H1 (cell line): Measurements from ENCODE around the gene MYRIP. TPM values are rescaled to one million over a fixed set of nuclear protein-coding genes. Genes with fewer than 3 reads are reported as not detected.

ENCODE experiments used
- CTCF ChIA-PET: fragments of 300-600 bp; sonication (Branson Sonifier 250); formaldehyde crosslinking; loops from one replicate; lab custom pipeline; 2021; ENCODE audit not compliant: partially characterized antibody; lab: Charles Lee
- POLR2A ChIA-PET: fragments of 300-600 bp; sonication (Branson Sonifier 250); formaldehyde crosslinking; loops from one replicate; lab custom pipeline; 2021; ENCODE audit warnings: inconsistent platforms; ENCODE audit not compliant: partially characterized antibody; lab: Charles Lee
- DNase-seq, 2 experiments: peaks; one replicate each; pipeline versions ENCODE4 v3.0.0 to v3.0.0-alpha.2; 2010 to 2022; ENCODE audit warnings: low spot score in 2 of 2, low read depth in 1 of 2, mixed read lengths in 1 of 2
- FAIRE-seq: peaks from 2 replicates; lab custom pipeline; 2011; peaks lifted over from hg19 to GRCh38; lab: Jason Lieb, UNC
- H2AFZ ChIP-seq: 2 replicates; pipeline ENCODE4 v1.8.1; 2012; ENCODE audit warnings: low read length, inconsistent platforms
- H2AK5ac ChIP-seq: 2 replicates; pipeline ENCODE4 v1.6.1; 2013; ENCODE audit warnings: low read depth, low read length
- H2BK120ac ChIP-seq: replicated peaks from 2 replicates; pipeline ENCODE3; 2013; ENCODE audit warnings: low read depth, low read length, inconsistent platforms
- H2BK12ac ChIP-seq: 2 replicates; pipeline ENCODE4 v1.6.1; 2013; ENCODE audit warnings: low read depth, low read length
- H2BK15ac ChIP-seq: 2 replicates; pipeline ENCODE4 v1.6.1; 2013; ENCODE audit warnings: low read length
- H2BK20ac ChIP-seq: 2 replicates; pipeline ENCODE4 v1.6.1; 2013; ENCODE audit warnings: low read length
- H2BK5ac ChIP-seq: 2 replicates; pipeline ENCODE4 v1.6.1; 2013; ENCODE audit warnings: low read depth, low read length
- H3K14ac ChIP-seq: 2 replicates; pipeline ENCODE4 v1.6.1; 2013; ENCODE audit warnings: inconsistent platforms; ENCODE audit not compliant: insufficient read length
- H3K18ac ChIP-seq: 2 replicates; pipeline ENCODE4 v1.6.1; 2013; ENCODE audit warnings: low read length; ENCODE audit errors: extremely low read depth
- H3K23ac ChIP-seq: 2 replicates; pipeline ENCODE4 v1.6.1; 2013; ENCODE audit warnings: inconsistent platforms; ENCODE audit not compliant: insufficient read length
- H3K23me2 ChIP-seq: 2 replicates; pipeline ENCODE4 v1.6.1; 2013; ENCODE audit warnings: low read depth, low read length
- H3K27ac ChIP-seq: 2 replicates; pipeline ENCODE4 v1.6.1; 2011; ENCODE audit warnings: low read depth, low read length, inconsistent platforms
- H3K27me3 ChIP-seq, 4 experiments: replicated peaks in 1 of 4; 1 replicate in 1 of 4; 2 replicates in 3 of 4; pipeline versions ENCODE4 v1.6.1 to v1.8.1; 2011 to 2013; ENCODE audit warnings: low read length in 3 of 4, mild to moderate bottlenecking in 3 of 4, inconsistent platforms in 2 of 4, mixed read lengths in 2 of 4, moderate library complexity in 1 of 4; ENCODE audit not compliant: control insufficient read depth in 3 of 4, insufficient read depth in 3 of 4; ENCODE audit errors: extremely low read depth in 1 of 4
- H3K36me3 ChIP-seq, 4 experiments: 2 replicates each; pipeline versions ENCODE4 v1.6.1 to v1.8.1; 2011 to 2013; ENCODE audit warnings: mild to moderate bottlenecking in 4 of 4, low read length in 3 of 4, moderate library complexity in 2 of 4, control low read depth in 1 of 4, inconsistent platforms in 1 of 4; ENCODE audit not compliant: insufficient read depth in 4 of 4, control insufficient read depth in 2 of 4
- H3K4ac ChIP-seq: replicated peaks from 2 replicates; pipeline ENCODE3; 2013; ENCODE audit warnings: low read length, low read depth, mixed read lengths, inconsistent platforms; ENCODE audit not compliant: insufficient read length
- H3K4me1 ChIP-seq, 4 experiments: replicated peaks in 1 of 4; 1 replicate in 1 of 4; 2 replicates in 3 of 4; pipeline versions ENCODE4 v1.6.1 to v1.8.1; 2011 to 2013; ENCODE audit warnings: low read length in 3 of 4, inconsistent platforms in 2 of 4, mixed read lengths in 1 of 4; ENCODE audit not compliant: insufficient read depth in 4 of 4, control insufficient read depth in 3 of 4
- H3K4me2 ChIP-seq, 2 experiments: 2 replicates each; pipeline versions ENCODE4 v1.6.1 to v1.8.1; 2011 to 2013; ENCODE audit warnings: low read depth in 2 of 2, low read length in 2 of 2, control low read depth in 1 of 2, inconsistent platforms in 1 of 2, mild to moderate bottlenecking in 1 of 2; ENCODE audit not compliant: insufficient read depth in 1 of 2
- H3K4me3 ChIP-seq, 4 experiments: fragments of 200-600, 300-600 bp in 1 of 4; sonication (generic), shearing (Covaris generic), sonication (Bioruptor Twin) in 1 of 4; 2 replicates each; pipeline versions ENCODE4 v1.5.1 to v1.8.1; 2011 to 2016; ENCODE audit warnings: low read length in 4 of 4, low read depth in 3 of 4, control low read depth in 2 of 4, inconsistent platforms in 2 of 4, mild to moderate bottlenecking in 2 of 4, mixed read lengths in 1 of 4, moderate library complexity in 1 of 4; ENCODE audit not compliant: insufficient read depth in 2 of 4; ENCODE audit errors: extremely low read depth in 1 of 4
- H3K56ac ChIP-seq: replicated peaks from 2 replicates; pipeline ENCODE3; 2013; ENCODE audit warnings: low read depth, mild to moderate bottlenecking, mixed read lengths, low read length, inconsistent platforms; ENCODE audit not compliant: insufficient read length
- H3K79me1 ChIP-seq: 2 replicates; pipeline ENCODE4 v1.6.1; 2013; ENCODE audit warnings: low read depth, low read length, control low read depth
- H3K79me2 ChIP-seq, 2 experiments: 2 replicates each; pipeline versions ENCODE4 v1.6.1 to v1.8.1; 2012 to 2013; ENCODE audit warnings: low read length in 2 of 2, mild to moderate bottlenecking in 2 of 2, inconsistent platforms in 1 of 2; ENCODE audit not compliant: insufficient read depth in 2 of 2, control insufficient read depth in 1 of 2
- H3K9ac ChIP-seq, 4 experiments: replicated peaks in 1 of 4; 1 replicate in 1 of 4; 2 replicates in 3 of 4; pipeline versions ENCODE4 v1.6.1 to v1.8.1; 2011 to 2013; ENCODE audit warnings: low read depth in 3 of 4, low read length in 3 of 4, control low read depth in 2 of 4, mild to moderate bottlenecking in 2 of 4, moderate library complexity in 2 of 4, inconsistent platforms in 1 of 4; ENCODE audit errors: extremely low read depth in 1 of 4
- H3K9me3 ChIP-seq, 2 experiments: 2 replicates each; pipeline versions ENCODE4 v1.6.1 to v1.8.1; 2012 to 2013; ENCODE audit warnings: mild to moderate bottlenecking in 2 of 2, moderate library complexity in 2 of 2, control low read depth in 1 of 2, inconsistent platforms in 1 of 2, low read depth in 1 of 2, low read length in 1 of 2, mixed read lengths in 1 of 2; ENCODE audit not compliant: insufficient read depth in 2 of 2
- H4K20me1 ChIP-seq, 2 experiments: replicated peaks in 1 of 2; 2 replicates each; pipeline versions ENCODE3 to v1.8.1; 2011 to 2013; ENCODE audit warnings: inconsistent platforms in 2 of 2, low read length in 2 of 2, mild to moderate bottlenecking in 1 of 2; ENCODE audit not compliant: insufficient read depth in 2 of 2, control insufficient read depth in 1 of 2
- H4K5ac ChIP-seq: 2 replicates; pipeline ENCODE4 v1.6.1; 2013; ENCODE audit warnings: low read length, low read depth, mixed read lengths, inconsistent platforms; ENCODE audit not compliant: insufficient read length
- H4K8ac ChIP-seq: 2 replicates; pipeline ENCODE4 v1.8.0; 2013; ENCODE audit warnings: mild to moderate bottlenecking, moderate library complexity, low read length, inconsistent platforms; ENCODE audit not compliant: insufficient read depth; ENCODE audit errors: extremely low read depth
- H4K91ac ChIP-seq: replicated peaks from 2 replicates; pipeline ENCODE3; 2013; ENCODE audit warnings: low read length, mixed read lengths, inconsistent platforms; ENCODE audit not compliant: insufficient read length
- ATF3 ChIP-seq: IDR thresholded peaks from 2 replicates; pipeline ENCODE4 v1.6.1; 2011; ENCODE audit warnings: low read depth, mild to moderate bottlenecking, low read length; ENCODE audit not compliant: insufficient read depth
- CHD1 ChIP-seq: IDR thresholded peaks from 2 replicates; pipeline ENCODE4 v1.6.1; 2012; ENCODE audit warnings: low read depth, low read length, improper control_type of control experiment
- CREB1 ChIP-seq: IDR thresholded peaks from 2 replicates; pipeline ENCODE4 v1.6.1; 2012; ENCODE audit warnings: inconsistent platforms
- HDAC6 ChIP-seq: IDR thresholded peaks from one replicate; pipeline ENCODE4 v1.7.1; 2012; ENCODE audit warnings: low read depth, mild to moderate bottlenecking, inconsistent platforms, low read length, moderate library complexity
- KDM4A ChIP-seq: IDR thresholded peaks from one replicate; pipeline ENCODE4 v1.7.1; 2012; ENCODE audit warnings: low read depth, mild to moderate bottlenecking, moderate library complexity, low read length, inconsistent platforms; ENCODE audit not compliant: severe bottlenecking
- MAX ChIP-seq: IDR thresholded peaks from 2 replicates; pipeline ENCODE4 v1.6.1; 2012; ENCODE audit warnings: inconsistent platforms
- NANOG ChIP-seq: IDR thresholded peaks from 2 replicates; pipeline ENCODE4 v1.6.1; 2011; ENCODE audit warnings: low read length, low read depth, mild to moderate bottlenecking, inconsistent platforms; ENCODE audit not compliant: insufficient read depth, poor library complexity, severe bottlenecking
- NRF1 ChIP-seq: IDR thresholded peaks from 2 replicates; pipeline ENCODE4 v1.6.1; 2011; ENCODE audit warnings: mild to moderate bottlenecking, low read depth, low read length, improper control_type of control experiment
- POLR2A ChIP-seq, 2 experiments: IDR thresholded peaks; 1 replicate in 1 of 2; 2 replicates in 1 of 2; pipeline ENCODE4 v1.6.1; 2011; ENCODE audit warnings: low read depth in 2 of 2, low read length in 2 of 2, mild to moderate bottlenecking in 2 of 2; ENCODE audit errors: control extremely low read depth in 1 of 2
- RAD21 ChIP-seq, 2 experiments: IDR thresholded peaks in 1 of 2; conservative IDR thresholded peaks in 1 of 2; 2 replicates each; pipeline ENCODE4 v1.6.1; 2011; ENCODE audit warnings: low read depth in 2 of 2, low read length in 2 of 2, improper control_type of control experiment in 1 of 2, inconsistent platforms in 1 of 2, mild to moderate bottlenecking in 1 of 2, moderate library complexity in 1 of 2
- RXRA ChIP-seq: IDR thresholded peaks from 2 replicates; pipeline ENCODE4 v1.6.1; 2011; ENCODE audit warnings: low read depth, mild to moderate bottlenecking, low read length, moderate library complexity; ENCODE audit not compliant: insufficient read depth
- SAP30 ChIP-seq: fragments of 300-600 bp; sonication (generic); IDR thresholded peaks from 2 replicates; pipeline ENCODE4 v1.7.1; 2012; ENCODE audit warnings: low read length, moderate library complexity, mild to moderate bottlenecking, inconsistent platforms; ENCODE audit not compliant: insufficient read depth, insufficient replicate concordance
- SIRT6 ChIP-seq: IDR thresholded peaks from one replicate; pipeline ENCODE4 v1.7.1; 2012; ENCODE audit warnings: low read length, inconsistent platforms
- TAF1 ChIP-seq: IDR thresholded peaks from 2 replicates; pipeline ENCODE4 v1.6.1; 2011; ENCODE audit warnings: mild to moderate bottlenecking, low read depth, low read length
- YY1 ChIP-seq: IDR thresholded peaks from 2 replicates; pipeline ENCODE4 v1.6.1; 2011; ENCODE audit warnings: low read depth, mild to moderate bottlenecking, low read length
- WGBS, 2 experiments: shearing (Covaris generic) in 1 of 2; methylation state at CpG; one replicate each; pipeline versions ENCODE4 v1.1.6 to v1.1.7; 2013 to 2015; ENCODE audit warnings: low lambda C conversion rate in 2 of 2, mixed read lengths in 2 of 2, inconsistent platforms in 1 of 2, low coverage in 1 of 2, missing lambda C conversion rate in 1 of 2; ENCODE audit not compliant: insufficient replicate concordance in 2 of 2, insufficient coverage in 1 of 2, insufficient read length in 1 of 2; ENCODE audit errors: extremely low coverage in 1 of 2, missing lambda C conversion rate in 1 of 2; 5-methylcytosine and 5-hydroxymethylcytosine counted together
- polyA plus RNA-seq, 7 experiments: library from polyadenylated mRNA; depleted of rRNA in 3 of 7; stranded (reverse) in 5 of 7; unstranded in 2 of 7; fragments of >200 nt in 5 of 7; fragments of 200-250 nt in 2 of 7; gene quantifications; 1 replicate in 5 of 7; 2 replicates in 1 of 7; 4 replicates in 1 of 7; pipeline versions ENCODE4 v1.2.1 to v1.2.3, GENCODE V29; 2011 to 2013; ENCODE audit warnings: missing spikeins in 2 of 7, mixed read lengths in 2 of 7
- total RNA-seq: library from RNA; stranded (reverse); fragmentation: NEBNext Ultra II Directional; extraction: Animal tissue kit (Norgen Biotek cat#: 25700); gene quantifications from 2 replicates; pipeline ENCODE4 v1.2.1, GENCODE V29; 2021

MYRIP gene
- total and polyA plus RNA-seq, 2 of the 8 experiments (the other 6 are each of a cell fraction or from before 2014, with no cell fraction given): 0.54 to 4.3 TPM

- no peak for DNase-seq
- H3K9me3 ChIP-seq: no peaks in the 10 kb centered on the region
- H3K23me2 ChIP-seq: no peaks in the 10 kb centered on the region
- H2BK15ac ChIP-seq: no peak overlapping the region
- no peak overlapping the region for H3K18ac ChIP-seq
- peaks cover 0 to 2% of the 10 kb centered on the region in 2 experiments for H4K20me1 ChIP-seq
- ChIA-PET POLR2A (no interaction called here), CTCF (no interaction called here)
- H2BK20ac ChIP-seq: no peak overlapping the region
- H3K9ac ChIP-seq: no peak overlapping the region
- H3K4me2 ChIP-seq: no peak overlapping the region
- H2AFZ ChIP-seq: no peak overlapping the region
- no peak overlapping the region for H2BK120ac ChIP-seq
- no peaks in the 10 kb centered on the region for H3K36me3 ChIP-seq
- H3K4ac ChIP-seq: no peak overlapping the region
- no peak overlapping the region for H2AK5ac ChIP-seq
- no peak overlapping the region for H2BK5ac ChIP-seq
- 86% methylated on average over 4 of the region's 4 CpGs; no CpG with 5 or more reads in 1 of the 2 experiments for WGBS, 2 experiments
- no peak overlapping the region for H4K91ac ChIP-seq
- no peaks in the 10 kb centered on the region for H3K27me3 ChIP-seq
- no peak overlapping the region for H2BK12ac ChIP-seq
- no peak overlapping the region for H3K14ac ChIP-seq
- no peak overlapping the region for H3K23ac ChIP-seq
- no peak for TF ChIP-seq POLR2A (IDR thresholded peaks at IDR 0.05; ENCODE audit: control extremely low read depth in 1 of 2, low read depth in 2 of 2, low read length in 2 of 2)
- no peak for TF ChIP-seq YY1
- no peak for TF ChIP-seq CREB1
- TF ChIP-seq TAF1: no peak
- no peak for TF ChIP-seq SIRT6
- TF ChIP-seq RXRA: no peak
- no peak for TF ChIP-seq ATF3
- no peak for TF ChIP-seq NRF1
- TF ChIP-seq CHD1: no peak
- TF ChIP-seq MAX: no peak
- TF ChIP-seq NANOG: no peak
- TF ChIP-seq HDAC6: no peak
- no peak for TF ChIP-seq RAD21 (IDR thresholded peaks at IDR 0.05 in 1 of 2, conservative IDR thresholded peaks at IDR 0.05 in 1 of 2; ENCODE audit: low read depth in 2 of 2, low read length in 2 of 2)
- no peak for TF ChIP-seq KDM4A
- TF ChIP-seq SAP30: no peak
- TF ChIP-seq, all 59 proteins: peak for 0
- FAIRE-seq: no peak
- no peak overlapping the region for H4K8ac ChIP-seq
- H3K56ac ChIP-seq: no peak overlapping the region
- no peak overlapping the region for H3K27ac ChIP-seq
- H4K5ac ChIP-seq: no peak overlapping the region
- no peaks in the 10 kb centered on the region for H3K79me2 ChIP-seq
- H3K79me1 ChIP-seq: no peaks in the 10 kb centered on the region
- H3K4me3 ChIP-seq: no peak overlapping the region
- H3K4me1 ChIP-seq: peaks cover 0 to 5% (median 3%) of the 10 kb centered on the region in 4 experiments; a peak in 1 of 7 replicates
Observed at GRCh38 chr3:39961230-39961629, 151.8 kb downstream of the MYRIP start.
